HFF-Myc (cell line): ENCODE data around the gene SORBS1.

Experiments
- DNase-seq: peaks from one replicate; pipeline ENCODE4 v3.0.0-alpha.2; 2011; ENCODE audit warnings: low read depth; ENCODE audit errors: extremely low read depth
- H3K4me3 ChIP-seq: replicated peaks from 2 replicates; pipeline ENCODE4 v1.5.1; 2011; ENCODE audit warnings: low read depth, mild to moderate bottlenecking, control low read depth, low read length
- TF ChIP-seq, protein P1 (sequence below): IDR thresholded peaks from 2 replicates; pipeline ENCODE4 v1.5.1; 2012; ENCODE audit warnings: mild to moderate bottlenecking, low read depth, low read length, control low read depth; ENCODE audit errors: missing control alignments

The SORBS1 gene

DNA sequence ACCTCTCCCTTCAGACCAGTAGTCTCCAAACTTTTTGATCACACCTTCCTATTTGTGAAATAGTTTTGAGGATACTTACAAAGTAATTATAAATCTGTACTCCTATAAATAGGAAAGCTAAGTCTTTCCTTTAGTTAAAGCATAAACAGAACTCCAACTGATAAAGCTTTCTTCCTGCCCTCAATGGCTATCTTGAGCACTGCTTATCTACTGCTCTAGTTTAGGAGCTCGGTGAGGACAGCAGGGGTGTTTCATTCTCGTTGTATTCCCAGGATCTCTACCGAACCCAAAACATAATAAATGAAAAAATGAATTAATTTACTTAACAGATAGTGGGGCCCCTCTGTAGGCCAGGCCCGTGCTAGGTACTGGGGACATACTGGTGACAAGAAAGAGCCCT, 17.7 kb downstream of the SORBS1 start:
- TF ChIP-seq, protein P1, sequence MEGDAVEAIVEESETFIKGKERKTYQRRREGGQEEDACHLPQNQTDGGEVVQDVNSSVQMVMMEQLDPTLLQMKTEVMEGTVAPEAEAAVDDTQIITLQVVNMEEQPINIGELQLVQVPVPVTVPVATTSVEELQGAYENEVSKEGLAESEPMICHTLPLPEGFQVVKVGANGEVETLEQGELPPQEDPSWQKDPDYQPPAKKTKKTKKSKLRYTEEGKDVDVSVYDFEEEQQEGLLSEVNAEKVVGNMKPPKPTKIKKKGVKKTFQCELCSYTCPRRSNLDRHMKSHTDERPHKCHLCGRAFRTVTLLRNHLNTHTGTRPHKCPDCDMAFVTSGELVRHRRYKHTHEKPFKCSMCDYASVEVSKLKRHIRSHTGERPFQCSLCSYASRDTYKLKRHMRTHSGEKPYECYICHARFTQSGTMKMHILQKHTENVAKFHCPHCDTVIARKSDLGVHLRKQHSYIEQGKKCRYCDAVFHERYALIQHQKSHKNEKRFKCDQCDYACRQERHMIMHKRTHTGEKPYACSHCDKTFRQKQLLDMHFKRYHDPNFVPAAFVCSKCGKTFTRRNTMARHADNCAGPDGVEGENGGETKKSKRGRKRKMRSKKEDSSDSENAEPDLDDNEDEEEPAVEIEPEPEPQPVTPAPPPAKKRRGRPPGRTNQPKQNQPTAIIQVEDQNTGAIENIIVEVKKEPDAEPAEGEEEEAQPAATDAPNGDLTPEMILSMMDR, result no peak
- H3K4me3 ChIP-seq, result no peak overlapping the region
- no peak for DNase-seq

DNA sequence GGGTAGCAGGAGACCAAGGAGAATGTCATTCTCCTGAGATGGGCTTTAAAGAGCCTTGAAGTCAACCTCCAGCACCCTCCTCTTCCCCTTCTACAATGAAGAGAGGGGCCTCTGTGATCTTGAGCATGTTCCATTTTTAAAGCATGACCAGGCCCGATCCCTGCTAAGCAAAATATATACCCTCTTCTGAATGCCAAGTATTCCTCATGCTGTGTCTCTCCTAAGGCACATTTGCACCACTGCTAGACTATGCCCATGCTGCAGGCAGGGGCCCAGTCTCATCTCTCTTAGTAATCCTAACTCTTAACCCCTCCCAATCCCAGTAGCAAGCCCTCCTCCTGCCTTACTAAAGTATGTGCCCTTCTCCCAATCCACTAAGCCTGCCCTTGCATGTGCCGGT, 18.4 kb downstream of the SORBS1 start:
- TF ChIP-seq, protein P1, result no peak
- DNase-seq, result no peak
- no peak overlapping the region for H3K4me3 ChIP-seq

DNA sequence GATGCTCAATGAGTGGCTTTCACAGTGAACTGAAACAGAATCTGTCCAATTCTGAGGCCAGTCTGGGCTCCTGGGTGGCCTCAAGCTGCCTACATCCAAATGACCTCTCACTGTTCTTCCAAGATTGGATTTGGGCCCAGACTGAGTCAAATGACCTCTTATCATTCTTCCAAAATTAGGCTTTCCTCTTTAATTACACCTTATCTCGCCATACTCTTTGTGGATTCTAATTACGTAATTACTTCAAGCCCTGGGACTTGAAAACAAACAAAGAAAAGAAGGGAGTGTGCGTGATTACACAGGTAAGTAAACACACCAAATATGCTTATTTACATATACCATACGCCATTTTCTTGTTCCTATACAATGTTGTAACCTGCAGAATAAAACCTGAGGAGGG, 18.8 kb downstream of the SORBS1 start:
- no peak overlapping the region for H3K4me3 ChIP-seq
- DNase-seq, result no peak
- TF ChIP-seq, protein P1, result no peak

DNA sequence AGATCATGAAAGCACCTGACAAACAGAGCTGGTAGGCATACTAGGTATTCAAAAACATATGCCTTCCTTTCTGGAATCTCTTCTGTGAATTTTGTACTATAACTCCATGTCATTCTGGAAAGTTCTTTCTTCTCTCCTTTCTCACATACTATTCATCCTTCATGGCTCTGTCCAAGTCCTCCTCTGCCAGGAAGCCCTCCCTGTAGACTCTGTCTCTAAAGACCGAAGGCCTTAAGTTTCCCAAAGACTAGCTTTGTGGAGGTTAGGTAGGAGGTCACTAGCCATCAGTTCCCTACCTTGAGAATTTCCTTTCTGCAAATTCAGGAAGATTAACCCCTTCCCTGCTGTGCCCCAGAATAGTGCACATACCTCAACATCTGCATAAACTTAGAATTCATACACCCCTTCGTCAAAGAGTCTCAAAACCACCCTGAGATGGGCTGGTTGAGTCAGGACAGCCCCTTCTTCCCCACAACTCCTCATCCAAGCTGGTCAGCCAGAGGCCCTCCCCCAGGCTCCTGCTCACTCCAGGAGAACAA, 20.6 kb downstream of the SORBS1 start:
- no peak overlapping the region for H3K4me3 ChIP-seq
- TF ChIP-seq, protein P1, result no peak
- DNase-seq, result no peak

DNA sequence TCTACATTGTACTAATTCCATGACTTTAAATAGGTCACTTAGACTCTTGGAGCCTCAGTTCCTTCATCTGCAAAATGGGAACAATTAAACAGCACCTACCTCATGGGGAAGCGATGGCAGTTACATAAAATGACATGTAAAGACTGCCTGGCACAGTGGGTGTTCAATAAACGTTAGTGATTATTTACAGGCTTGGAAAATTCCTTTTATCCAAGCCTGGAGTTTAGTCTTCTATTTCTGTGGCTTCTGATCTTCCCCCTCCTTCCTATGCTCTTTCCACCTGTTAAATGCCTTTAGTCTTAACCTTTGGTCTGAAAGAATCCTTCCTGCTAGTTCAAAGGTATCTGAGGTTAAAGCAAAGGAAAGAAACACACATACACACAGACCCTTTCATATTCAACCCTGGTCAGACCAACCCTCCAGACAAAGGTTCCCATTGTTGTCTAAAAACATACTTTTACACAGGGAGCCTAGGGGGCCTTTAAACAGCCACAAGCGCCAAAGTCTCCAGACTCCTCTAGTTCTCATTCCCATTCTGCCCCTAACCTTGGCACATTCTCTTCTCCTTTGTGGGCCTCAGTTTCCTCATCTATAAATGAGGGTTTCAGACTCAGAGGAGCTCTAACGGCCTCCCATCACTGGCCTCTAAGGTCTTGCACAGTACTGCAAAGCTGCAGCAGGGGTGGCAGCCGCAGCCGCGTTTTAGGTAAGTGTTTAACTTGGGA, 21.4 kb downstream of the SORBS1 start:
- H3K4me3 ChIP-seq, result no peak overlapping the region
- TF ChIP-seq, protein P1, result no peak
- no peak for DNase-seq

DNA sequence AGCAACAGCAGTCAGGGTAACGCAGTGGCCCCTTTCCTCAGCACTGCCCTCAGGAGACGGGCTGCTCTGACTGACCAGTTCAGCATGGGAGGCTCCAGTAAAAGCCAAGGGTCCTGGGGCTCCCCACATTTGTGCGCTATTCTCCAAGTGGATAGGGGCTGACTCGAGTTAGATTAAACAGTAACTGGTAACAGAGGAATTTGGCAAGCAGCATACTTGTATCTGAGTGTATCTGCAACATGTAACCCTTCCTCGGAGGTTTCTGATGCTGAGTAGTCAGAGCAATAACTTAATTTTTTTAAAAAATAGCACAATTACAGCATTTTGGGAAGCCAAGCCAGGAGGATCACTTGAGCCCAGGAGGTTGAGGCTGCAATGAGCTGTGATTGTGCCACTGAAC, 22.8 kb downstream of the SORBS1 start:
- H3K4me3 ChIP-seq, result no peak overlapping the region
- TF ChIP-seq, protein P1, result no peak
- DNase-seq, result no peak
